Neural cell (in vitro differentiated cells): ENCODE results near the gene ZNF616. TPM values are rescaled to one million over a fixed set of nuclear protein-coding genes. Genes with fewer than 3 reads are reported as not detected.

Experiments used
- H2AFZ ChIP-seq: fragments of 200-600, 300-800 bp; sonication (generic), shearing (Covaris generic); 2 replicates; pipeline ENCODE4 v1.6.0; 2014; ENCODE audit warnings: low read depth, mild to moderate bottlenecking, antibody characterized with exemption, low read length, moderate library complexity
- H3F3A ChIP-seq: fragments of 200-600 bp; shearing (Covaris generic); 2 replicates; pipeline ENCODE4 v1.6.1; 2016; ENCODE audit warnings: mild to moderate bottlenecking, moderate library complexity, mixed read lengths, antibody characterized with exemption, low read length; ENCODE audit not compliant: insufficient read depth, poor library complexity, severe bottlenecking
- H3K27ac ChIP-seq: fragments of 200-600, 300-800 bp; sonication (generic), shearing (Covaris generic); 2 replicates; pipeline ENCODE4 v1.5.1; 2014; ENCODE audit warnings: mild to moderate bottlenecking, low read length, moderate library complexity
- H3K27me3 ChIP-seq: fragments of 300-800, 200-600 bp; sonication (generic), shearing (Covaris generic); 2 replicates; pipeline ENCODE4 v1.6.0; 2014; ENCODE audit warnings: mild to moderate bottlenecking, low read depth, low read length, moderate library complexity; ENCODE audit not compliant: insufficient read depth
- H3K36me3 ChIP-seq: fragments of 300-800, 200-600 bp; sonication (generic), shearing (Covaris generic); 2 replicates; pipeline ENCODE4 v1.5.1; 2014; ENCODE audit warnings: mild to moderate bottlenecking, antibody characterized with exemption, low read length, moderate library complexity; ENCODE audit not compliant: insufficient read depth
- H3K4me2 ChIP-seq: fragments of 300-800, 200-600 bp; sonication (generic), shearing (Covaris generic); 2 replicates; pipeline ENCODE4 v1.6.0; 2014; ENCODE audit warnings: mild to moderate bottlenecking, low read length
- H3K4me3 ChIP-seq: fragments of 300-800, 200-600 bp; sonication (generic), shearing (Covaris generic); 2 replicates; pipeline ENCODE4 v1.5.1; 2014; ENCODE audit warnings: mild to moderate bottlenecking, low read length, moderate library complexity
- H3K79me2 ChIP-seq: fragments of 200-600 bp; shearing (Covaris generic); replicated peaks from 2 replicates; pipeline ENCODE4 v1.6.0; 2014; ENCODE audit warnings: mild to moderate bottlenecking, low read length, moderate library complexity; ENCODE audit not compliant: insufficient read depth
- H3K9ac ChIP-seq: fragments of 300-800, 200-600 bp; sonication (generic), shearing (Covaris generic); 2 replicates; pipeline ENCODE4 v1.6.1; 2016; ENCODE audit warnings: mild to moderate bottlenecking, low read length, mixed read lengths
- H3K9me2 ChIP-seq: fragments of 200-600 bp; shearing (Covaris generic); 2 replicates; pipeline ENCODE4 v1.6.1; 2016; ENCODE audit warnings: mild to moderate bottlenecking, low read length, mixed read lengths; ENCODE audit not compliant: insufficient read depth
- H3K9me3 ChIP-seq: fragments of 200-600, 300-800 bp; sonication (generic), shearing (Covaris generic); 2 replicates; pipeline ENCODE4 v1.6.1; 2016; ENCODE audit warnings: mild to moderate bottlenecking, mixed run types, low read length, moderate library complexity, mixed read lengths
- H4K20me1 ChIP-seq: fragments of 200-600 bp; shearing (Covaris generic); 2 replicates; pipeline ENCODE4 v1.6.1; 2016; ENCODE audit warnings: mild to moderate bottlenecking, mixed run types; ENCODE audit not compliant: insufficient read depth
- CTCF ChIP-seq: fragments of 450-650 bp; IDR thresholded peaks from 2 replicates; pipeline ENCODE4 v1.5.1; 2014; ENCODE audit warnings: antibody characterized with exemption, mild to moderate bottlenecking, moderate library complexity; ENCODE audit not compliant: poor library complexity, severe bottlenecking
- EP300 ChIP-seq: fragments of 450-650 bp; conservative IDR thresholded peaks from 2 replicates; pipeline ENCODE4 v1.6.1; 2014; ENCODE audit warnings: antibody characterized with exemption, mild to moderate bottlenecking, moderate library complexity; ENCODE audit not compliant: poor library complexity, severe bottlenecking
- EZH2 ChIP-seq: fragments of 200-600, 300-800 bp; shearing (Covaris generic), sonication (generic); IDR thresholded peaks from 2 replicates; pipeline ENCODE4 v1.6.1; 2014; ENCODE audit warnings: antibody characterized with exemption, low read length, borderline replicate concordance, mild to moderate bottlenecking; ENCODE audit not compliant: insufficient read depth, poor library complexity, severe bottlenecking
- MXI1 ChIP-seq: fragments of 450-650 bp; conservative IDR thresholded peaks from 2 replicates; pipeline ENCODE4 v1.6.1; 2014; ENCODE audit warnings: antibody characterized with exemption, mild to moderate bottlenecking; ENCODE audit not compliant: poor library complexity, severe bottlenecking
- POLR2AphosphoS5 ChIP-seq: IDR thresholded peaks from 2 replicates; pipeline ENCODE4 v1.6.1; 2012
- RAD21 ChIP-seq: fragments of 450-650 bp; conservative IDR thresholded peaks from 2 replicates; pipeline ENCODE4 v1.6.1; 2014; ENCODE audit warnings: antibody characterized with exemption, mild to moderate bottlenecking, moderate library complexity
- REST ChIP-seq: IDR thresholded peaks from 2 replicates; pipeline ENCODE4 v1.6.1; 2012; ENCODE audit warnings: borderline replicate concordance
- SMC3 ChIP-seq: fragments of 450-650 bp; conservative IDR thresholded peaks from 2 replicates; pipeline ENCODE4 v1.6.1; 2014; ENCODE audit warnings: antibody characterized with exemption, mild to moderate bottlenecking, moderate library complexity; ENCODE audit not compliant: poor library complexity
- TAF1 ChIP-seq: IDR thresholded peaks from 2 replicates; pipeline ENCODE4 v1.6.1; 2012; ENCODE audit warnings: low read depth
- polyA plus RNA-seq: library from polyadenylated mRNA; depleted of rRNA; stranded (reverse); fragments of >200 nt; gene quantifications from 2 replicates; pipeline ENCODE4 v1.2.3, GENCODE V29; 2014
- small RNA-seq, 3 experiments: library from RNA; depleted of rRNA; stranded (forward); fragments of <200 nt; gene quantifications; one replicate each; pipeline ENCODE3, GENCODE V24; 2012

The ZNF616 gene
- polyA plus RNA-seq, 1 donor from 2014 or later, result 10.9 TPM

GRCh38 chr19:52066258-52066863 is 73.4 kb downstream of the ZNF616 start:
- Histone ChIP-seq H3K9me3 (peaks cover 36% of the 10 kb centered on the region), H3K27ac (no peak overlapping the region), H3K4me3 (no peak overlapping the region), H3K36me3 (peaks cover 51% of the 10 kb centered on the region), H3K27me3 (no peaks in the 10 kb centered on the region), H3F3A (no peaks in the 10 kb centered on the region), H3K79me2 (no peaks in the 10 kb centered on the region), H3K9ac (no peak overlapping the region), H3K9me2 (no peaks in the 10 kb centered on the region), H4K20me1 (no peaks in the 10 kb centered on the region), H3K4me2 (no peak overlapping the region), H2AFZ (no peak overlapping the region)
- no peak for TF ChIP-seq RAD21
- no peak for TF ChIP-seq MXI1
- no peak for TF ChIP-seq EZH2
- no peak for TF ChIP-seq CTCF
- no peak for TF ChIP-seq REST
- TF ChIP-seq POLR2AphosphoS5, result no peak
- no peak for TF ChIP-seq SMC3
- no peak for TF ChIP-seq EP300
- no peak for TF ChIP-seq TAF1

- Histone ChIP-seq H3F3A (no peaks in the 10 kb centered on the region), H3K9me2 (no peaks in the 10 kb centered on the region), H4K20me1 (no peaks in the 10 kb centered on the region), H3K27me3 (no peaks in the 10 kb centered on the region), H2AFZ (no peak overlapping the region), H3K79me2 (no peaks in the 10 kb centered on the region), H3K9ac (no peak overlapping the region), H3K9me3 (peaks cover 36% of the 10 kb centered on the region), H3K4me2 (no peak overlapping the region), H3K4me3 (no peak overlapping the region), H3K27ac (no peak overlapping the region), H3K36me3 (peaks cover 52% of the 10 kb centered on the region)
- no peak for TF ChIP-seq MXI1
- TF ChIP-seq EZH2, result no peak
These were observed 74.3 kb downstream of the ZNF616 start for GRCh38 chr19:52065399-52065798.

Small RNA genes lying within 50 kb of the gene (small RNA-seq; reads per million reads assigned to genes)
- 0.13 to 2.0 (median 0.97) reads per million in 3 experiments for gene RPL37P23

Other genes with a start within 250 kb of the ZNF616 start
- 19.8 and 23.8 TPM in 2 replicates for gene ZNF649, start 234.9 kb downstream of the ZNF616 start, polyA plus RNA-seq
- 9.0 and 10.9 TPM in 2 replicates for gene ZNF613, start 212.5 kb downstream of the ZNF616 start, polyA plus RNA-seq
- 7.9 and 14.8 TPM in 2 replicates for gene ZNF350, start 153.1 kb downstream of the ZNF616 start, polyA plus RNA-seq
- 13.6 and 16.3 TPM in 2 replicates for gene ZNF615, start 131.7 kb downstream of the ZNF616 start, polyA plus RNA-seq
- gene ZNF614, start 111.6 kb downstream of the ZNF616 start, polyA plus RNA-seq, result 15.8 and 17.8 TPM in 2 replicates
- gene ZNF432, start 91.1 kb downstream of the ZNF616 start, polyA plus RNA-seq, result 38.7 and 48.6 TPM in 2 replicates
- gene ZNF841, start 44.2 kb downstream of the ZNF616 start, polyA plus RNA-seq, result 27.5 and 30.1 TPM in 2 replicates
- 13.2 and 24.5 TPM in 2 replicates for gene ZNF836, start 31.7 kb upstream of the ZNF616 start, polyA plus RNA-seq
- 394 and 458 TPM in 2 replicates for gene PPP2R1A, start 50.1 kb upstream of the ZNF616 start, polyA plus RNA-seq
- 21.8 and 24.2 TPM in 2 replicates for gene ZNF766, start 129.6 kb upstream of the ZNF616 start, polyA plus RNA-seq
- gene ZNF480, start 157.2 kb upstream of the ZNF616 start, polyA plus RNA-seq, result 7.7 and 18.0 TPM in 2 replicates
- gene ZNF610, start 196.3 kb upstream of the ZNF616 start, polyA plus RNA-seq, result 23.1 and 28.3 TPM in 2 replicates
- gene ZNF880, start 230.0 kb upstream of the ZNF616 start, polyA plus RNA-seq, result 37.8 and 41.8 TPM in 2 replicates